Osteocyte (in vitro differentiated cells): ENCODE data around the gene GPR83. TPM values are rescaled to one million over a fixed set of nuclear protein-coding genes. Genes with fewer than 3 reads are reported as not detected.

Source experiments
- DNase-seq: peaks from one replicate; pipeline ENCODE4 v3.0.0; 2021; ENCODE audit warnings: mixed read lengths; ENCODE audit not compliant: unreplicated experiment; ENCODE audit errors: extremely low spot score
- H3K27ac Mint-ChIP-seq: one replicate; pipeline ENCODE4 v1.8.0; 2021; ENCODE audit warnings: mild to moderate bottlenecking, mixed read lengths; ENCODE audit not compliant: unreplicated experiment
- H3K27me3 Mint-ChIP-seq: one replicate; pipeline ENCODE4 v1.8.0; 2021; ENCODE audit warnings: mixed read lengths; ENCODE audit not compliant: unreplicated experiment
- H3K36me3 Mint-ChIP-seq: one replicate; pipeline ENCODE4 v1.8.0; 2021; ENCODE audit warnings: mixed read lengths; ENCODE audit not compliant: unreplicated experiment
- H3K4me1 Mint-ChIP-seq: one replicate; pipeline ENCODE4 v1.8.0; 2021; ENCODE audit warnings: mixed read lengths; ENCODE audit not compliant: unreplicated experiment
- H3K4me3 Mint-ChIP-seq: one replicate; pipeline ENCODE4 v1.8.0; 2021; ENCODE audit warnings: mild to moderate bottlenecking, moderate library complexity, mixed read lengths; ENCODE audit not compliant: unreplicated experiment
- H3K9me3 Mint-ChIP-seq: one replicate; pipeline ENCODE4 v1.8.0; 2021; ENCODE audit warnings: mixed read lengths; ENCODE audit not compliant: unreplicated experiment
- CTCF ChIP-seq: fragments of 200-600 bp; sonication (generic); IDR thresholded peaks from 2 replicates; pipeline ENCODE4 v1.5.0; 2021; ENCODE audit warnings: antibody characterized with exemption, mild to moderate bottlenecking, moderate library complexity
- total RNA-seq: library from RNA; stranded (reverse); gene quantifications from 2 replicates; pipeline ENCODE4 v1.2.1, GENCODE V29; 2021

Gene GPR83
- total RNA-seq, 1 donor from 2014 or later: not detected

- Mint-ChIP-seq H3K27ac (no peak overlapping the region), H3K9me3 (no peaks in the 10 kb centered on the region), H3K27me3 (no peaks in the 10 kb centered on the region), H3K36me3 (peaks cover 19% of the 10 kb centered on the region), H3K4me3 (no peak overlapping the region), H3K4me1 (no peaks in the 10 kb centered on the region)
- TF ChIP-seq CTCF: no peak
- DNase-seq: no peak
Observed at GRCh38 chr11:94445641-94446040, 44.4 kb upstream of the GPR83 start.

GRCh38 chr11:94433049-94433448, 31.8 kb upstream of the GPR83 start:
- Mint-ChIP-seq H3K4me3 (no peak overlapping the region), H3K27ac (no peak overlapping the region), H3K9me3 (no peaks in the 10 kb centered on the region), H3K36me3 (peaks cover 30% of the 10 kb centered on the region), H3K27me3 (no peaks in the 10 kb centered on the region), H3K4me1 (no peaks in the 10 kb centered on the region)
- no peak for DNase-seq
- no peak for TF ChIP-seq CTCF

- DNase-seq: no peak
Observed at GRCh38 chr11:94424662-94425061, 23.4 kb upstream of the GPR83 start.

GRCh38 chr11:94424011-94424410, 22.8 kb upstream of the GPR83 start:
- no peak overlapping the region for H3K4me3 Mint-ChIP-seq
- H3K27me3 Mint-ChIP-seq: no peaks in the 10 kb centered on the region
- peaks cover 45% of the 10 kb centered on the region for H3K36me3 Mint-ChIP-seq
- H3K9me3 Mint-ChIP-seq: peaks cover 20% of the 10 kb centered on the region
- TF ChIP-seq CTCF: no peak
- H3K4me1 Mint-ChIP-seq: peaks cover 16% of the 10 kb centered on the region
- no peak for DNase-seq
- H3K27ac Mint-ChIP-seq: peak overlapping the region; percentile 19

More at GRCh38 chr11:94424662-94425061, 23.4 kb upstream of the GPR83 start:
- Mint-ChIP-seq H3K4me1 (peaks cover 16% of the 10 kb centered on the region), H3K9me3 (peaks cover 20% of the 10 kb centered on the region), H3K27ac (peak overlapping the region; percentile 19), H3K36me3 (peaks cover 49% of the 10 kb centered on the region), H3K27me3 (no peaks in the 10 kb centered on the region), H3K4me3 (no peak overlapping the region)
- no peak for TF ChIP-seq CTCF

- peaks cover 16% of the 10 kb centered on the region for H3K4me1 Mint-ChIP-seq
- no peak for DNase-seq
- no peaks in the 10 kb centered on the region for H3K27me3 Mint-ChIP-seq
- no peak overlapping the region for H3K27ac Mint-ChIP-seq
- peaks cover 41% of the 10 kb centered on the region for H3K36me3 Mint-ChIP-seq
- no peak overlapping the region for H3K4me3 Mint-ChIP-seq
- TF ChIP-seq CTCF: no peak
- H3K9me3 Mint-ChIP-seq: peaks cover 20% of the 10 kb centered on the region
Observed at GRCh38 chr11:94423507-94423906, 22.3 kb upstream of the GPR83 start.
